A172 (cell line): ENCODE results near the gene ACAP1. TPM values are rescaled to one million over a fixed set of nuclear protein-coding genes. Genes with fewer than 3 reads are reported as not detected.
"Not testable (repeated sequence)": the region's sequence is repeated elsewhere in the genome, so short reads cannot be mapped to it uniquely, and the experiment has no call there.

Source experiments
- DNase-seq: peaks from one replicate; pipeline ENCODE4 v3.0.0-alpha.2; 2015; ENCODE audit warnings: low spot score
- total RNA-seq: library from RNA; depleted of rRNA; stranded (reverse); fragments of >200 nt; shearing (Covaris generic); gene quantifications from 2 replicates; pipeline ENCODE4 v1.2.3, GENCODE V29; 2014

ACAP1 gene
- total RNA-seq, 1 experiment from 2014 or later = 0.90 TPM

DNA sequence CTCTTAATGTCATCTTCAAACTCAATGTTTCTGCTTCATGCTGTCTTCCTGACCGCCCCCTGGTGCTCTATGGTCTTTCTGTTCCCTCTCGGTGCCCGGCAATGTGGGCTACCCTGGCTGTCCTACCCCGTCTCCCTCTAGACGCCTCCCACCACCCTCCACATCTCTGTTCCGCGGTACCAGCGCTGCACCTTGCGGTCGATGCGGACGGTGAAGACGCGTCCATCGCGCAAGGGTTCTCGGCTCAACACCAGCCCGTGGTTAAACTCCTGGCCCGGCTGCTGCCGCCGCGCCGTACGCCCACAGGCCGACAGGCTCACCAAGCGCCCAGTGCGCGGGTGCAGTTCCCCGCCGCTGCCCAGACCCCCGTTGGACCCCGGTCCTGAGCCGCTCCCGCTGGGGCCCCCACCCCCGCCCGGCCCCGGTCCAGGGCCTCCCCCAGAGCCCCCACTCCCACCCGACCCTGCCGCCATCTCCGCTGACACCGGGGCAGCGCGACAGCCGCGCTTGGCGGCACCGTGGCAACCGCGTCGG, 7.4 kb upstream of the ACAP1 start, which contains the start of gene NEURL4:
TSS of gene NEURL4 (minus strand) at position 496 of the 534 bp plus-strand sequence. CDS start at position 473, 23 bp downstream.
- no peak for DNase-seq

DNA sequence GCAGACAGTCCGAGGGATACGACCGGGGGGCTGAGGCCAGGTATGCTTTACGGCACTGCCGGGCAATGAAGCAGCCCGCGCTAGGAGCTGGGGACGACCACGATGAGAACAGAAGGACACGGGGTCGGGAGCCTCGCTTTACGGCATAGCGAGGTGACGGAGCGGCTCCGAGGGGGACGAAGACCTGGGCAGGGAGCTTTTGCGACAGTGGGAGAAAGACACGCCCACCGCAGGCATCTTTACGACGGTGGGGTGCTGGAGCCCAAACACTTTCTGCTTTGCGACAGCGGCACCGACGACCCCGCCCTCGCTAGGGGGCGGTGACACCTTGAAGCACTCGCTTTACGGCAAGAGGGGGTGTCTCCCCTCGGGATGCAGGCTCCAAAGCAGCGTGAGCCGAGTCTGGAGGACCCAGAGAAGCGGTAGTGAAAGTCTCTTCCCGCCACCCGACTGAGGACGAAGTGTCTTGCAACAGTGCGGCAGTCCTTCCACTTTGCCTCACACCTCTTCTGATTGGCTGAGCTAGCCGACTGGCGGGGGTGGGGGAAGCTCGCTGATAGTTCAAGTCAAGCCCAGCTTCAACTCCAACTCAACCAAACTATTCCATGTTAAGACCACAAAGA, 6.8 kb upstream of the ACAP1 start:
- peak; percentile 98 for DNase-seq

DNA sequence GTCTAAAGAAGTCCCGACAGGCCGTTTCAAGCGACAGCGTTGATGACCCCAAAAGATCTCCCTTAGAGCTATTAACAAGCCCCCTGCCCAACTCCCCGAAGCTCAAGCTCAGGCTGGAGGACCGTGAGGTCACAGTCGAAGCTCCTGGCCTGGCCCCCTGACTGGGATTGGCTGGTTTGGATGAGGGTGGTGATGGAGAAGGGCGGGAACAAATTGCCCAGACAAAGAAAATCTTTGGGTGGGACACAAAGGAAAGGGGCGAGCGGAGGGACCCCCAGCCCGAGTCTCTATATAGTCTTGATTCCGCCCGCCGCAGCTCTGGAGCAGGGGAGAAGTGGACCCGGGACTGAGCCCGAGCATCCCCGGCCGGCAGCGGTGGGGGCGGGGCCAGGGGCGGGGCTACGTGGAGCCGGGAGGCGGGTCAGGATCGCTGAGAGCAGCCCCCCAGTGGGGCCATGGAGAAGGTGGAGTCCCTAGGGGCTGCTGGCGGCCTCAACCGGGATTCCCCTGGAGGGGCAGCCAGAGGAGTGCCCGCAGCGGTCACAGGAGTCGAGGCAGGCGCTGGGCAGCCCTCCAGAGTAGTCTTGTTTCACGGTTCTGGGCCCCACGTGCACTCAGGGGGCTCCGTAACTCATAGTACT, 6.2 kb upstream of the ACAP1 start:
- peak; percentile 81 for DNase-seq

DNA sequence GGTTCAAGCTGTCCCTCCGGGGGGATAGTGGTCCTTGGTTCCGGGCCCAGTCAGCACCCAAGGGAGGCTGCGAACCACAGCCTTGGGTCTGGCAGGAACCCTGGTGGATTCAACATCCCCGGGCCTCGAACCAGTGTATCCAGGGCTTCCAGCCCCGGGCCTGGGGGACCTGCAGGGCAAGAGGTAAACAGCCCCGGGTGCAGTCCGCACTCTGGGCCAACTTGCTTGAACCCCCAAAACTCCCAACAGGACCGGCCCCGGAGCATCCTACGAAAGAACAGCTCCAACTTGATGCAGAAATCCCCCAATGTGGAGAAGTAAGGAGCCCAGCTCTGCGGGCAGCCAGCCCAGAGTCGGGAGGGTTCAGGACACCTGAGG, 5.7 kb upstream of the ACAP1 start:
- no peak for DNase-seq

DNA sequence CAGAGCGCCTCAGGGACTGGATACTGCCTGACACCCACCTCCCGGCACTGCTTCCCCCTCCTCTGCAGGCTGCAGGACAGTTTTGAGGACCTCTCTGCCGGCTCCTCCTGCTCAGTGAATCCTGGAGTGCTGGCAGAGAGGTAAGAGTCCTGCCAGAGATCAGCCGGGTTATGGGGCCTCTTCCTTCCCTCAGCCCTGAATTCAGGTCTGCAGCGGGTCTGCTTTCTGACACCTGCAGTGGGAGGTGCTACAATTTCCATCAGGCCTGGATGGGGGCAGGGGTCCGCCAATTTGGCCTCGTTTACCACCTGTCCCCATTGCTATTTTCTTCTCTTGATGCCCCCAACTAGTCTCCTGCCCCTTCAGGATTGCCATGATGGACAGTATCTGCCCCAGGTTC, 4.2 kb upstream of the ACAP1 start:
- no peak for DNase-seq

DNA sequence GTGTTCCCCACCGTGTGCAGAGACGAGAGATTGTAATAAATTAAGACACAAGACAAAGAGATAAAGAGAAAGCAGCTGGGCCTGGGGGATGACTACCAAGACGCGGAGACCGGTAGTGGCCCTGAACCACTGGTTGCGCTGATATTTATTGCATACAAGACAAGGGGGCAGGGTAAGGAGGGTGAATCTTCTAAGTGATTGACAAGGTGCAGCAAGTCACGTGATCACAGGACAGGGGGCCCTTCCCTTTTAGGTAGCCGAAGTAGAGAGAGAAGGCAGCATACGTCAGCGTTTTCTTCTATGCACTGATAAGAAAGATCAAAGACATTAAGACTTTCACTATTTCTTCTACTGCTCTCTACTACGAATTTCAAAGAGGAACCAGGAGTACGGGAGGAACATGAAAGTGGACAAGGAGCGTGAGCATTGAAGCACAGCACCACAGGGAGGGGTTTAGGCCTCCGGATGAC, 3.7 kb upstream of the ACAP1 start:
- not testable (repeated sequence) for DNase-seq

DNA sequence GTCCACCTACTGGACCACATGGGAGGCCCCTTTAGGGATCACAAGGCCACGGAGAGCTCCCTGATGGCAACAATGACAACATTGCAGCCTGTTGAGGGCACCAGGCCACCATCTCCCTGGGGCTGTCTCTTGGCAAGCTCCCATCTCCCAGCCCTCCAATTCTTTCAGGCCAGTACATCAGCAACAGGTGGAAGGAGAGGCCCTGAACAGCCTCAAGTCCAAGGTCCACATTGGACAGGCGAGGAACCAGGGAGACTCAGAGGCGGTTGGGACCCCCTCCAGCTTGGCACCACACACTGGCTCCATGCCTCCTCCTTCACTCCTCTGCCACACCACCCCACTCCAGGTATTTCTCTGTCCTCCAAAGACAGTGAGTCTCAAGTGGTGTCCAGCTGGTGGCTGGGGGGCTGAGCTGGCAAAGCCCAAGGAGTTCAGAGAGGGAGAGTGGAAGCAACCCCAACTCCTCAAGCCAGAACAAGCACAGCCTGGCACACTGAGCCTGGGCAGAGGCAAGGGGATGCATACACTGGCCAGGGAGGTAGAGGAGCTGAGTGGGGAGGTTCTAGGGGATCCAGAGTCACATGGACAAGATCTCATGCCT, 1.3 kb upstream of the ACAP1 start:
- DNase-seq = no peak

DNA sequence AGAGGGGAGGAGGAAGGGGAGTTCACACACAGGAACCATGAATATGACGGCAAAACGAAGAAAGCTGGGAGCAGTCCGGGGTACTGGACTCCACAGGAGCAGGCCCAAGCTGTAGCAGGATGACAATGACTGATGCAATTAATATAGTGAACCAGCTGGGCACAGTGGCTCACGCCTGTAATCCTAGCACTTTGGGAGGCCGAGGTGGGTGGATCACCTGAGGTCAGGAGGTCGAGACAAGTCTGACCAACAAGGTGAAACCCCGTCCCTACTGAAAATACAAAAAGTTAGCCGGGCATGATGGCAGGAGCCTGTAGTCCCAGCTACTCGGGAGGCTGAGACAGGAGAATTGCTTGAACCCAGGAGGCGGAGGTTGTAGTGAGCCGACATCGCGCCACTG, 564 bp upstream of the ACAP1 start:
- DNase-seq = not testable (repeated sequence)

DNA sequence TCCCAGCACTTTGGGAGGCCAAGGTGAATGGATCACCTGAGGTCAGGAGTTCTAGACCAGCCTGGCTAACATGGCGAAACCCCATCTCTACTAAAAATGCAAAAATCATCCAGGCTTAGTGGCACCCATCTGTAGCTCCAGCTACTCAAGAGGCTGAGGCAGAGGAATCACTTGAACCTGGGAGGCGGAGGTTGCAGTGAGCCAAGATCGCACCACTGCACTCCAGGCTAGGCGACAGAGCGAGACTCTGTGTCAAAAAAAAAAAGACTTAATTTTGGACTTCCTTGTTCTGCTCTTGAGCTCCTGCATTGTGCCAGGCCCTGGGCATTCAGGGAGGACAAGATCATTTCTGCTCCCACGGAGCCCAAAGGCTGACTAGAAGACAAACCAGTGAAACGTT, 1.3 kb downstream of the ACAP1 start:
- not testable (repeated sequence) for DNase-seq

DNA sequence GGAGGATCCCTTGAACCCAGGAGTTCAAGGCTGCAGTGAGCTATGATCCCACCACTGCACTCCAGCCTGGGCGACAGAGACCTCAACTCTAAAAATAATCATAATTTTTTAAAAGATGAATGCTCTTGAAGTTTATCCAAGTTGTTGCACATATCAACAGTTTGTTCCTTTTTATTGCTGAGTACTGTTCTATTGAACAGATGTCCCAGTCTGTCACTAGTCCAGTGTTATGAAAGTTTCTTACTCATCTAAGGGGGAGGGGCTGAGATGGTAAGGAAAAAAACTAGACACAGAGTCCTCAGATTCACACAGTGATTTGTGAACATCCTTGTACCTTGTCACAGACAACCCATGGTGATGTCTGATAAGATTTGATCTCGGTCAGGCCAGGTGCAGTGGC, 3.9 kb downstream of the ACAP1 start:
- no peak for DNase-seq

DNA sequence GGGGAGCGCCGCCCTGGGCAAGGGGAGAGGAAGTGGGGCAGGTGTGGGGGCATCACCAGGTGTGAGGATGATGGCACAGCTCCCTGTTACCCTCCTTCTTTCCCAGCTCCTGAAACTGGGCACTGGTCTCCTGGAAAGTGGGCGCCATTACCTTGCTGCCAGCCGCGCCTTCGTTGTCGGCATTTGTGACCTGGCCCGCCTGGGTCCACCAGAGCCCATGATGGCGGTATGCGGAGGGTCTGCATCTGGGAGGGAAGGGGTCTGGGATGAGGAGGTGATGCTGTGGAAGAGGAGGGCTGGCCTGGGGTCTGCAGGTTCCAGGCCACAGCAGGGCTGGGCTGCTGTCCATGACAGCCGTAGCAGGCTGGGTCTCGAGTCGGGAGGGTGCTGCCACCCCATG, 5.5 kb downstream of the ACAP1 start:
- DNase-seq = no peak

DNA sequence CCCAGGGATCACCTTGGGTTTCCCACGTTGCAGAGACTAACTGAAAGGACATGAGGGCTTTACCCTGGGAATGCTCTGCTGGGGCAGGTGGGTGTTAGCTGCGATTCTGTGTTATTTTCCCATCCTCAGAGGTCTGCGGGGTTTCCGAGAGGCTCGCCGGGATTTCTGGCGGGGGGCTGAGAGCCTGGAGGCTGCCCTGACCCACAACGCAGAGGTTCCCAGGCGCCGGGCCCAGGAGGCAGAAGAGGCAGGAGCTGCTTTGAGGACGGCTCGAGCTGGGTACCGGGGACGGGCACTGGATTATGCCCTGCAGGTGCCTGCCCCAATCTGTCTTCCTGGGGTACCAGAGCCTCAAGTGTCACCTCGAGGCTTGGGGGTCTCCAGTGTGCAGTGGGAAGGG, 6.9 kb downstream of the ACAP1 start:
- DNase-seq = no peak

DNA sequence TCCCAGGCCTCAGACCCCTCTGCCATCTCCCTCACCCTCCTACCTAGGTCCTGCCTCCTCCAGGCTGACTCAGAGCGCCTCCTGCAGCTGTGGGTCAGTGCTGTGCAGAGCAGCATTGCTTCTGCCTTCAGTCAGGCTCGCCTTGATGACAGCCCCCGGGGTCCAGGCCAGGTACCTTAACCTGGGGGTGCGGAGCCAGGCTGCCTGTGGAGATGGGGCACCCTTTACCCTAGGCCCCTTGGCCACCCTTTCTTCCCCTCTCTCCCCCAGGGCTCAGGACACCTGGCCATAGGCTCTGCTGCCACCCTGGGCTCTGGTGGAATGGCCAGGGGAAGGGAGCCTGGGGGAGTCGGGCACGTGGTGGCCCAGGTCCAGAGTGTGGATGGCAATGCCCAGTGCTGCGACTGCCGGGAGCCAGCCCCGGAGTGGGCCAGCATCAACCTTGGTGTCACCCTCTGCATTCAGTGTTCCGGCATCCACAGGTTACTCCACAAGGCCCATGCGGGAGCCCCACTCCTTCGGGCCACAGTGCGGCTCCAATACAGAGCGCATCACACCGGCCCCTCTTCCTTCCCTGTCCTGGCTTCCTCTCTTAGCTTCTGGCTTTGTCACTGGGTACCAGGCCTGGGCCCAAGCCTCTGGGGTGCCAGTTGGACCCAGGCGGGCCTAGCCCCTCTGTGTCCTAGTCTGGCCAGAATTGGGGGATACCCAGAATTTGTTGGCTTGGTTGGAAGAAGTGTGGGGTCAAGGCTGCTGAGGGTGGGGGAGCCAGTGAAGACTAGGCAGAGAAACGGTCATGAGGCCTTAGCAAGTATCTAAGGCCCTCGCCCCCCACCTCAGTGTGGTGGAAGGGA, 10.7 kb downstream of the ACAP1 start:
- DNase-seq = no peak

DNA sequence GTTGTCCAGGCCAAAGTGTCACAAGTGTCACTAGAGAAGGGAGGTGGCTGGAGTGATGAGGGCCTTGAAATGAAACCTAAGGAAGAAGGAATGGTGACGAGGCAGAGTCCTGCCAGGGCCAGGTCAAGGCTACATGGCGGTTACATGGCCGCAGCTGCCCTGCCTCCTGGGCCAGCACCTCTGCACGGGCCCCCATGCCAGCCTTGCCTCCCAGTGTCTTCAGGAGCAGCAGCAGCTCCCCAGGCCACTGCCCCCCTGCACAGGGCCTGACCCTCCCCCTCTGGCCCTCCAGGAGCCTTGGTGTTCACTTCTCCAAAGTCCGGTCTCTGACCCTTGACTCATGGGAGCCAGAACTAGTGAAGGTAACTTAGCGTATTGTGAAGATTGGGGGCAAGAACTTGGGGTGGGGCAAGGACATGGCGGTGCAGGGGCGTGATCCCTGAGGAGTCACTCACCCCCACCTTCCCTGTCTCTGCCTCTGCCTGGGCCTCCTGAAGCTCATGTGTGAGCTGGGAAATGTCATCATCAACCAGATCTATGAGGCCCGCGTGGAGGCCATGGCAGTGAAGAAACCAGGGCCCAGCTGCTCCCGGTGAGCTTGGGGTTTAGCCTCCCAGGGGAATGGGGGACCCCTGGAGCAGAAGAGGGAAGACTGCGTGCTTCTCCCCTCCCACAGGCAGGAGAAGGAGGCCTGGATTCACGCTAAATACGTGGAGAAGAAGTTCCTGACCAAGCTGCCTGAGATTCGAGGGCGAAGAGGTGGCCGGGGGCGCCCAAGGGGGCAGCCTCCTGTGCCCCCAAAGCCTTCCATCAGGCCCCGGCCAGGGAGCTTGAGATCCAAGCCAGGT, 11.5 kb downstream of the ACAP1 start:
- no peak for DNase-seq

DNA sequence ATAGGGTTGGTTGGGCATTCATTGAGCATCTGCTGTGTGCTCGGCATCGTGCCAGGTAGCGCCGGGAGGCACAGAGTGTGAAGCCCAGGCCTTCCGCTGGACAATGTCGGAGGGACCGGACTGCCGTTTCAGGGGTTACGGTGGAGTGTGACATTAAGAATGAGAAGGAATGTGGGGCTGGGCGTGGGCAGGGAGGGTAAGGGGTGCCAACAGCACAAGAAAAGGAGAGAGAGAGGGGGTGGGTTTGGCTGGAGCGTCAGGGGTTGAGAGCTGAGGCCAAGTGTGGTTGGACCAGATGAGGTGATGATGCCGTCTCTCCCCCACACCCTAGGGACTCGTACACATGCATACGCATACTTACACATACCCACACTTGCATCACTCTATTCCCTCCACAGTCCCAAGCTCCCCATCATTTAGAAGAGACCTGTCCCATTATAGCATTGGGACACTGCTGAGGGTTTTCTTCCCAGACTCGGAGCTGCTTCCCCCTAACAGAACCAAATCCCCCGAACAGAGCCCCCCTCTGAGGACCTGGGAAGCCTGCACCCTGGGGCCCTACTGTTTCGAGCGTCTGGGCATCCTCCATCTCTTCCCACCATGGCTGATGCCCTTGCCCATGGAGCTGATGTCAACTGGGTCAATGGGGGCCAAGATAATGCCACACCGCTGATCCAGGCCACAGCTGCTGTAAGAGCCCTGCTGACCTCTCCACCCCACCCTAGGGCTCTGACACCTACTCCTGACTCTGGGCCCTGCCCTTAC, 12.3 kb downstream of the ACAP1 start:
- DNase-seq = no peak

DNA sequence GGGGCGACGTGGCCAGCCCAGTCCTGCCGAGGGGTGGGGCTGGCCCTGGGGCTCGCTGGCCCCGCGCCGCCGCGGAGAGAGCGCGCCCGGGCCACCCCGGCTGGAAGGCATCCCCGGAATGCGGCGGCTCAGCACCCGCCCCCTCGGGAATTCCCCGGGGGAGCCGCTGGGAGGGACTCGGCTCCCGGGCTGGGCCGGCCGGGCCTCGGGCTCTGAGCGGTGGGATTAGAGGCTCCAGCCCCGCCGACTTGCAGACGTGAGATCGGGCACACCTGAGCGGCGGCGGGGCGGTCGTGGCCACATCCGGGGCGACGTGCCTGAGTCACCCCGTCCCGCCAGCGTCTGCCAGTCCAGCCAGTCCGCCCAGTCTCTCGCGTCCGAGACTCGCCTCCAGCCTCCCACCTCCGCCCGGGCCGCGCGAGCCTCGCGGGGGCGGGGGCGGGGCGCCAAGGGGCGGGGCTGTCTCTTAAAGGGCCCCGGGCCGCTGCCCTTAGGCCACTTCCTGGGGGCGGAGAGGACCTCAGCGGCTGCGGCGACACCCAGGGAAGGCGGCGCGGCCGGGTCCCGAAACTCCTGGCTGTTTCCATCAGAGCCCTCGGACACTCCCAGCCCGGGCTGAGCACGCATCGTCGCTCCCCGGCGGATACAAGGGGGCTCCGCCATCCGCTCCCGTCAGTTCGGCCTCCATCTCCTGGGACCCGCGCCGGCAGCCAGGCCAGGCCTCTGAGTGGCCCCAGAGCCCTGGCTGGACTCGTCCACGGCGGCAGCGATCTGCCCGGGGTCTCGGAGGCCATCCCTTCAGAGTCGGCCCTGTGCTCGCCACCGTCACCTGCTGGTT, 15.6 kb downstream of the ACAP1 start, which contains the start of gene KCTD11:
TSS of gene KCTD11 (plus strand) at position 498 of the 838 bp plus-strand sequence.
- DNase-seq = peak; percentile 91

DNA sequence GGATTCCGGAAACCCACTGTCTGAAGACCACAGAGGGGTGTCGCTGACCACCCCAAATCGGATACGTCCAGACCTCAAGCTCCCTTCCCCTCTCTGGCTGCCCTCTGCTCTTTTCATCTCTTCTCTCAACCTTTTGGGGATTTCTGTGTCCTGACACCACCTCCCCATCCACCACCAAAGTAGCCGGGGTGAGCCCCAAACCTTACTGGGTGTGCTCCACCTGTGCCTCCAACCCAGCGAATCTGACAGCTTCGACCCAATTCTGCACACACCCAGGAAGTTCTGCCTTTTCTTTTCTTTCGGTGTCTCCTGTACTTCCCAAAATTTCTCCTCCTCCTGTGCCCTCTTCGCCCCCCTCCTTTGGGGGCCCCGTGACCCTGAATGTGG, 16.2 kb downstream of the ACAP1 start:
- DNase-seq = no peak

DNA sequence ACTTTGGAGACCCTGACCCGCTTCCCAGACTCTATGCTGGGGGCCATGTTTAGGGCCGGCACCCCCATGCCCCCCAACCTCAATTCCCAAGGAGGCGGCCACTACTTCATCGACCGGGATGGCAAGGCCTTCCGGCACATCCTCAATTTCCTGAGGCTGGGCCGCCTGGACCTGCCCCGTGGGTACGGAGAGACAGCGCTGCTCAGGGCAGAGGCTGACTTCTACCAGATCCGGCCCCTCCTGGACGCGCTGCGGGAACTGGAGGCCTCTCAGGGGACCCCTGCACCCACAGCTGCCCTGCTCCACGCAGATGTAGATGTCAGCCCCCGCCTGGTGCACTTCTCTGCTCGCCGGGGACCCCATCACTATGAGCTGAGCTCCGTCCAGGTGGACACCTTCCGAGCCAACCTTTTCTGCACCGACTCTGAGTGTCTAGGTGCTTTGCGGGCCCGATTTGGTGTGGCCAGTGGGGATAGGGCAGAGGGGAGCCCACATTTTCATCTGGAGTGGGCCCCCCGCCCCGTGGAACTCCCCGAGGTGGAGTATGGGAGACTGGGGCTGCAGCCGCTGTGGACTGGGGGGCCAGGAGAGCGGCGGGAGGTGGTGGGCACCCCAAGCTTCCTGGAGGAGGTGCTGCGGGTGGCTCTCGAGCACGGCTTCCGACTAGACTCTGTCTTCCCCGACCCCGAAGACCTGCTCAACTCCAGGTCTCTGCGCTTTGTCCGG, 16.7 kb downstream of the ACAP1 start:
- no peak for DNase-seq
